Activated naive CD8-positive, alpha-beta T cell treated with anti-CD3 and anti-CD28 coated beads, Interleukin-2, amount 50 U/mL, for 24 hours (primary cell): ENCODE data around the gene WDFY4.

ENCODE experiments used
- ATAC-seq: fragments of 150-1000 bp; cut with Tn5 transposase; one replicate; pipeline ENCODE4 v1.10.0; 2021
- DNase-seq: peaks from one replicate; pipeline ENCODE4 v3.0.0; 2021
- H3K27ac Mint-ChIP-seq: one replicate; pipeline ENCODE4 v1.8.0; 2021; ENCODE audit warnings: mild to moderate bottlenecking, mixed read lengths
- H3K27me3 Mint-ChIP-seq: one replicate; pipeline ENCODE4 v1.8.0; 2021; ENCODE audit warnings: mixed read lengths
- H3K36me3 Mint-ChIP-seq: one replicate; pipeline ENCODE4 v1.8.0; 2021; ENCODE audit warnings: low read depth, mixed read lengths
- H3K4me1 Mint-ChIP-seq: one replicate; pipeline ENCODE4 v1.8.0; 2021; ENCODE audit warnings: mixed read lengths
- H3K4me3 Mint-ChIP-seq: one replicate; pipeline ENCODE4 v1.8.0; 2021; ENCODE audit warnings: mild to moderate bottlenecking, moderate library complexity, mixed read lengths
- H3K9me3 Mint-ChIP-seq: one replicate; pipeline ENCODE4 v1.8.0; 2021; ENCODE audit warnings: mixed read lengths

Gene WDFY4

DNA sequence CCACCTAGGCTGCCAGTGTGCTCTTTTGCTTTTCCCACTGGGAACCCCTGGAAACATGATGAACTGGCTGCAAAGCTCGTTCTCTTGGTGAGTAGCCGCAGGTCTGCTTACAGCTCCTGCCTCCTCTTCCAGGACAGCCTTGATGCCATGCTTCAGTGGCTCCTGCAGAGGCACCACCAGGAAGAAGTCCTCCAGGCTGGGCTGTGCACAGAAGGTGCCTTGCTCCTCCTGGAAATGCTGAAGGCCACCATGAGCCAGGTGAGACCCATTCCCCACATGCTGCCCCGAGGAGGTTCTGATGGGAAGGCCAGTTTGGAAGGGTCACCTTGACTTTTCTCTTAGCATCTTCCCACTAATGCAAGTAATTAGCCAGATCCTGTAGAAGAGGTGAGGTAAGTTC, 129.2 kb downstream of the WDFY4 start:
- no peak overlapping the region for H3K27ac Mint-ChIP-seq

DNA sequence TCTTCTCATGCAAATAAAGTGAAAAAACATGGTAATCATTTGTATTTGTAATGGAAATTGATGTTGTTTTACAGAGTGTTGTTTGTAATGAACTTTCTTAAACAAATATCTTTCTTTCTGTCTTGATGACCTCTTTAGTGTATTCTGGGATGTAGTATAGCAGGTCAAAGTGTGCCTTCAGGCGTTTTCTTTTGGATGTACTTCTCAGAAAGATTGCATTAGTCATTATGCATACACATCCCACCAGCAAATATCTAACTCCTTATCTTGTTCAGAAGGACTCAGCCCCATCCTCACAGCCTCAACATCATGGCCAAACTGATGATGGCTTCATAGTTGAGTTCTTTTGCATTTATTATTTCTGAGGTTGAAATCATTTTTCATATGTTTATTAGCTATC, 130.3 kb downstream of the WDFY4 start:
- Mint-ChIP-seq H3K36me3 (peaks cover 4% of the 10 kb centered on the region), H3K27ac (no peak overlapping the region), H3K27me3 (no peaks in the 10 kb centered on the region), H3K9me3 (no peaks in the 10 kb centered on the region), H3K4me3 (no peak overlapping the region), H3K4me1 (no peaks in the 10 kb centered on the region)
- DNase-seq (no peak), ATAC-seq (no peak)

More for the DNA sequence above, 129.2 kb downstream of the WDFY4 start:
- H3K27me3 Mint-ChIP-seq = no peaks in the 10 kb centered on the region
- H3K9me3 Mint-ChIP-seq = no peaks in the 10 kb centered on the region
- ATAC-seq = no peak
- H3K4me1 Mint-ChIP-seq = no peaks in the 10 kb centered on the region
- peaks cover 4% of the 10 kb centered on the region for H3K36me3 Mint-ChIP-seq
- no peak overlapping the region for H3K4me3 Mint-ChIP-seq
- no peak for DNase-seq

DNA sequence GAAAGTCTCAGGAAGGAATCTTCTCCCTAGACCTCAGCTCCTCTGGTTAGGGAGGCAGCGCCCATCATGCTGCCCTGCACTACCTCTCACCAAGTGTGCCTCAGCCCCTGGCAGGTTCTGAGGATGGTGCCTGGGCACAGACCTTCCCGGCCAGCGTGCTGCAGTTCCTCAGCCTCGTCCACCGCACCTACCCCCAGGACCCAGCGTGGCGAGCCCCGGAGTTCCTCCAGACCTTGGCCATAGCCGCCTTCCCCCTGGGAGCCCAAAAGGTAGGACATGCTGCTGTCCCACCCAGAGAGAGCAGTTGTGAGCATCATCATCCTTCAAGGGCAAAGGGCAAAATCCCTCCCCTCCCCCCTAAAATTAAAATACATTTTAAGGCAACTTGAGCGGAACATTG, 132.5 kb downstream of the WDFY4 start:
- H3K36me3 Mint-ChIP-seq = peaks cover 4% of the 10 kb centered on the region
- no peaks in the 10 kb centered on the region for H3K9me3 Mint-ChIP-seq
- no peak overlapping the region for H3K4me3 Mint-ChIP-seq
- peaks cover 2% of the 10 kb centered on the region for H3K4me1 Mint-ChIP-seq
- no peak overlapping the region for H3K27ac Mint-ChIP-seq
- no peak for ATAC-seq
- no peak for DNase-seq
- H3K27me3 Mint-ChIP-seq = no peaks in the 10 kb centered on the region

DNA sequence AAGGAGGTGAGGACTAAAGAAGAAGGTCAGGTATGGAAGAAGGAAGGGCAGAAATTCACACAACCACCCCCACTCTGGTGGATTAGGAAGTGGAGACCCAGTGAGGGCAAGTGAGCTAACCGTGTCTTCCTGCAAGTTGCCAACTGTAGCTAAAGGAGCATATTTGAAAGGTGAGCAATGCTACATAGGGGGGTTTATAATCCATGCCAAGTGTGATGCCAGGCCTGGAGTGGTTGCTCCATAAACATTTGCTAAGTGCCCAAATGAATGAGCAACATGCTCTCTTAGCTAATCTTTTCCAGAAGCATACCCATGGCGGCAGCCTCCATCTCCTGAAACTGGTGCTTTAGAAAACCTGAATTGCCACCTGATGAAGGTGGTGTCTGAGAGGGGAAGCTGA, 133.4 kb downstream of the WDFY4 start:
- no peak overlapping the region for H3K27ac Mint-ChIP-seq
- no peak overlapping the region for H3K4me3 Mint-ChIP-seq
- no peaks in the 10 kb centered on the region for H3K27me3 Mint-ChIP-seq
- ATAC-seq (no peak), DNase-seq (no peak)
- H3K9me3 Mint-ChIP-seq = no peaks in the 10 kb centered on the region
- no peaks in the 10 kb centered on the region for H3K36me3 Mint-ChIP-seq
- H3K4me1 Mint-ChIP-seq = peaks cover 2% of the 10 kb centered on the region

DNA sequence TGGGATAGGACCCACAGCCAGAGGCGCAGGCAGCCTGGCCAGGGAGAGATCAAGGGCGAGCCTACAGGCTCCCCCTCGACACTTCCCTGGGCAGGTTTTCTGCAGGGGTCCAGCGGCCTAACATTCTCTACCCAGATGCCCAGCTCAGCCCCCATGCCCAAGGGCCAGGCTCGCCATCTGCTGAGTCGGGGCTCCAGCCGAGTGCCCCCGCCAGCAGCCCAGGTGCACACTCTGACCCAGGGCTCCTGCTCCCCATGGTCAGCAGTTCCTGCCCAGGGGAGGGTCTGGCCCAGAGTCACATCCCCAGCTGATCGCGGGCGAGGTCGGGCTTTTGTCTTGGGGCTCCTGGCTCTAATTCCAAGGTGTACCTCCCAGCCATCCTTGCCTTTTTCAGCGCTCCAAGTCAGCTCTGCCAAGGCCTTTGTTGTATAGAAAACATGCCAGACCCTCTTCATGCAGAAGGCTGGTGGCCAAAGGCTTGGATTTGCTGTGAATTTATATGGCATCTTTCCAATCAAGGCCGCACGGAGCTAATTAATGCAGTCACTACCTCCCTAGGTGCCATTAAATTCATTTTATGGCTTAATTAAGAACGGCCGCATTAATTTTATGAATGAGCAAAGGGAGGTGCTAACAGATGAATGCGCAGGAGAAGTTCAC, 134.3 kb downstream of the WDFY4 start:
- no peaks in the 10 kb centered on the region for H3K27me3 Mint-ChIP-seq
- no peaks in the 10 kb centered on the region for H3K36me3 Mint-ChIP-seq
- no peak overlapping the region for H3K4me3 Mint-ChIP-seq
- ATAC-seq = no peak
- no peaks in the 10 kb centered on the region for H3K9me3 Mint-ChIP-seq
- DNase-seq = no peak
- no peak overlapping the region for H3K27ac Mint-ChIP-seq
- peaks cover 2% of the 10 kb centered on the region for H3K4me1 Mint-ChIP-seq

DNA sequence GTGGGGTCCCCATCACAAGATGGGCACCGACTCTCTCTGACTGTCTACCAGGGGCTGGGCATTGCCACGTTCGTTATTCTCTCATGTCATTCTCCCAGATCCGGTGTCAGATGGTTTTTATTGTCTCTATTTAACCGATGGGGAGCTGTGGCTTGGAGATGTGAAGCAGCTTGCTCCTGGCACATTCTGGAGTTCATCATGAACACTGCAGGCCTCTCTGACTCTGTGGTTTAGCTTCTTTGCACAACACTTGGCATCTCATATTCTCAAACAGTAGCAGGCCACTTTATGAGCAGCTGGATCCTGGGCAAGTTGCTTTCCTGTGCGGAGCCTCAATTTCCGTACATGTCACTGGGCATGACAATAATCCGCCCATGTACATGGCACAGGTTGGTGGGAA, 135.1 kb downstream of the WDFY4 start:
- H3K9me3 Mint-ChIP-seq = no peaks in the 10 kb centered on the region
- no peak overlapping the region for H3K27ac Mint-ChIP-seq
- DNase-seq = no peak
- H3K27me3 Mint-ChIP-seq = no peaks in the 10 kb centered on the region
- H3K4me3 Mint-ChIP-seq = no peak overlapping the region
- H3K4me1 Mint-ChIP-seq = peaks cover 2% of the 10 kb centered on the region
- H3K36me3 Mint-ChIP-seq = no peaks in the 10 kb centered on the region
- ATAC-seq = no peak

DNA sequence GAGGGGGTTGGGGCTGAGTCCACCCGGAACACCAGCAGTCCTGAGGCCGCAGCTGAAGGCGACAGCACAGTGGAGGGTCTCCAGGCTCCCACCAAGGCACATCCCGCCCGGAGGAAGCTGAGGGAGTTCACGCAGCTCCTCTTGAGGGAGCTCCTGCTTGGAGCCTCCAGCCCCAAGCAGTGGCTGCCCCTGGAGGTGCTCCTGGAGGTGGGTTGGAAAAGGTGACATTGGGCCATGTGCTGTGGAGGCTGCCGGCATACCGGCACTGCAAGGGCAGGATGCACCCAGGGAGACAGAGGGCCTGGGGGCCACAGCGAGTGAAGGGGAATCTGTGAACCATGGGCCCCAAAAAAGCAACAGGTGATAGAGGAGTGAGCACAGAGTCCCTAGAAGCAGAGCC, 135.6 kb downstream of the WDFY4 start:
- no peaks in the 10 kb centered on the region for H3K36me3 Mint-ChIP-seq
- ATAC-seq (no peak), DNase-seq (no peak)
- no peak overlapping the region for H3K4me3 Mint-ChIP-seq
- H3K9me3 Mint-ChIP-seq = no peaks in the 10 kb centered on the region
- H3K4me1 Mint-ChIP-seq = peaks cover 2% of the 10 kb centered on the region
- H3K27ac Mint-ChIP-seq = no peak overlapping the region
- no peaks in the 10 kb centered on the region for H3K27me3 Mint-ChIP-seq

DNA sequence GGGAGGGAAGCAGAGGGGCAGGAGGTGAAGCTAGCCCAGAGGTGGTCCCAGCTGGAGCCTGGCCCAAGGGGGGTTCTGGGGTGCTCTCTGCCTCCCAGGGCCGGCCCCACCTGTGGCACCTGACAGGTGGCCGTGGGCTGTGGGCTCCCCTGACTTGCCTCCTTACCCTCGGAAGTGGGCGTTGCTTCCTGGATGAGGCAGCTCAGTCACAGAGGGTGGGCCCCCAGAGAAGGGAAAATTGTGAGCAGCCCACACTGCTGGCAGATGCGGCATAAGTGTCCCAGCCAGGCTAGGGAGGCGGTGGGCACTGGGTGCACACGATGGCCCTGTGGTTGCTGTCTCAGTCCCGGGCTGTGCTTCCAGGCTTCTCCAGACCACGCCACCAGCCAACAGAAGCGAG, 136.0 kb downstream of the WDFY4 start:
- no peak for DNase-seq
- Mint-ChIP-seq H3K27ac (no peak overlapping the region), H3K36me3 (no peaks in the 10 kb centered on the region), H3K27me3 (no peaks in the 10 kb centered on the region), H3K4me1 (peaks cover 2% of the 10 kb centered on the region), H3K9me3 (no peaks in the 10 kb centered on the region), H3K4me3 (no peak overlapping the region)
- no peak for ATAC-seq

DNA sequence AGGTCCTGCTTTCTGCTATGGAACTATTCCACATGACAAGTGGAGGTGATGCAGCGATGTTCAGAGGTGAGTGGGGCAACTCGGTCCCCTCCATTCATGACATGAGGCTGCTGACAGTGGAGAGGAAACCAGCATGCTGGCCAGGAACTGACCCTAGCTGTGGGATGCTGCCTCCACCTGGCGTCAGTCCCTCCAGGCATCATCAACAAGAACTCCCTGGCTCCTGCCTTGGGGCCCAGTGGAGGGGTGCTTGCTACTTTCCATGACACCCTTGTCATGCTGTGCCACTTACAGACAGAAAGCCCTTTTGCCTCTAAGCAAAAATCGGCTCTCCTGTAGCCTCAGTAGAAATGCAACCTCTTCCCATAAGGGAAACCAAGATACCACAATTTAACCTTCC, 136.4 kb downstream of the WDFY4 start:
- no peak for DNase-seq
- ATAC-seq = no peak
- Mint-ChIP-seq H3K4me1 (peaks cover 2% of the 10 kb centered on the region), H3K9me3 (no peaks in the 10 kb centered on the region), H3K27ac (no peak overlapping the region), H3K4me3 (no peak overlapping the region), H3K27me3 (no peaks in the 10 kb centered on the region), H3K36me3 (no peaks in the 10 kb centered on the region)

DNA sequence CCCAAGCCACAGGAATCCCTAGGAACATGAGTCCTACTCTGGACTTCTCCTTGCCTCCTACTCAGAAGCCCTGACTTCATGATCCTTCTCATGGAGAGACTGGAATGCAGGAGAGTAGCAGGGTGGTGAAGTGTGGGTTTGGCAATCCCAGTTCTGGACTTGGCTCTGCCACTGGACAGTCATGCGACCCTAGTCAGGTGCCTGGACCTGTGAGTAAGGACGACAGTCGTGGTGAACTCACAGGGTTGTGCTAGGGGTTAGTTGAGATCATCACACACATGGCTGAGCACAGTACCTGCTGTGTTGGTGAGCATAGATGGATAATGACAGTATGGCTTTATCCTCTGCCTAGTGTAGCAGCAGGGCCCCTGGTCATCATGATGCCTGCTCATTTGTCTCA, 137.0 kb downstream of the WDFY4 start:
- Mint-ChIP-seq H3K4me1 (peaks cover 2% of the 10 kb centered on the region), H3K4me3 (no peak overlapping the region), H3K27me3 (no peaks in the 10 kb centered on the region), H3K27ac (no peak overlapping the region), H3K36me3 (no peaks in the 10 kb centered on the region), H3K9me3 (no peaks in the 10 kb centered on the region)
- ATAC-seq = no peak
- no peak for DNase-seq

DNA sequence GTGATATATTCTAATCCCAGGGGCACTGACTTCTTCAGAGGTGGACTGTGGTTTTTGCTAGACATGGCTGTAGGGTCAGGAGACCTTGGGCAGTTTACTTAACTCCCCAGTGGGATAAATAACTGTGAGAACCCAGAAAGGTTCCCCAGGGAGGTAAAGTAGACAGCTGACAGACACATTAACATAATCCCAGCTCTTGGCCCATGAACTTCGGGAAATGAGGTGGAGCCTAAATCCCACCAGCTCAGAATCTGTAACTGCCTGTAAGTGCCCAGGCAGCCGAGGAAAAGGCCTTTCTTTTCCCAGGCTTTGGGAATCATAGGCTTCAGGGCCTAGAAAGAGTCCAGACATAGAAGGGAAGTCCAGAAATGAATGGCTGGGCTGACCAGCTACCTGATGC, 149.0 kb downstream of the WDFY4 start:
- no peaks in the 10 kb centered on the region for H3K4me1 Mint-ChIP-seq
- no peaks in the 10 kb centered on the region for H3K27me3 Mint-ChIP-seq
- ATAC-seq (no peak), DNase-seq (no peak)
- peaks cover 3% of the 10 kb centered on the region for H3K9me3 Mint-ChIP-seq
- no peak overlapping the region for H3K4me3 Mint-ChIP-seq
- no peak overlapping the region for H3K27ac Mint-ChIP-seq
- H3K36me3 Mint-ChIP-seq = peaks cover 2% of the 10 kb centered on the region

DNA sequence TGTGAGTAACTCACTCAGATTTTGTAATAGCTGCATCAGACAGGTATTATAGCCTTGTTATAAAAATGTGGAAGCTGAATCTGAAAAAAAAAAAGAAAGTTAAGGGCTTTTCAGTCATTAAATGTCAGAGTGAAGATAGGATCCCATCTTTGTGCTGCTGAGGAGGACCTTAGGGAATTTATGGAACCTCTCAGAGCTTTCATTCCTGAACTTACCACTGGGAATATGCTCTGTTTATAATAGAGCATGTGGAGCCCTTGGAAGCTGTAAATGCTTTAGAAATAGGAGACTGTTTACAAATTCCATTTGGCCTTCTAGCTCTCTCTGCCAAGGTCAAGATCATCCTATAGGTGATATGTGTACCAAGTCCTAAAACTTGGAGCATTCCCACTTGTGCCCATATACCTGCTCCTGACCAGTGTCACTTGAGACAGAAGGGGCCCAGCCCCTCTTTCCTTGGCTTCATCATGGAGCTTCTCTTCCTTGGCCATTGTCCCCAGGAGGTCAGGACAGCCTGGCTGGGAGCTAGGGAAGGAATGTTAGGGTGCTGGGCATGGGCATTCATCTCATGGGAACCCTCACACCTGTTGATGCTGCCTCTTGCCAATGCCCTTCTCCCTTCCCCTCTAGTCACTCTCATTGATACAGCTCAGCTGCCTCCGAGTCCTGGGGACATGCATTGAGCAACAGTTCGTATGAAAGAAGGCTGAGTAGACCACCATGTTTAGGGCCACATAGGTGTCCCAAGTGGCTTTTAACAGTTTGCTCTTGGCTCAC, 149.7 kb downstream of the WDFY4 start:
- Mint-ChIP-seq H3K27ac (no peak overlapping the region), H3K9me3 (peaks cover 3% of the 10 kb centered on the region), H3K27me3 (no peaks in the 10 kb centered on the region), H3K4me1 (no peaks in the 10 kb centered on the region), H3K4me3 (no peak overlapping the region), H3K36me3 (peaks cover 2% of the 10 kb centered on the region)
- DNase-seq = no peak
- no peak for ATAC-seq

DNA sequence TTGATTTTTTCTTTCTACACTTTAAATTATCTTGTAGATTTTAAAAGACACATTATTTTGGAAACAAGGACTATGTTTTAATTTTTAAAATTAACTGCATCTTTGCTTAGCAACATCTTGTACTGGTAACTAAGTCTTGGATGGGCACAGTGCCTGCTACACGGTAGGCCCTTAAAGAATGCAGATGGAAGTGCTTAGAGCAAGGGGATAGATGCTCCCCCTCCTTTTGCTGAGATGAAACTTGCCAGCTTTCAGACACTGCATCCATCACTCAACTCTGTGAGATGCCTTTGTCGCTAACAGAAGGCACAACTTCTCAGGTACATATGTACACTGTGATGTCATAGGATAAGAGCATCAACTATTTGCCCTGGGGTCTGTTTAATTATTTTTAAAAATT, 151.1 kb downstream of the WDFY4 start:
- H3K4me3 Mint-ChIP-seq = no peak overlapping the region
- peaks cover 2% of the 10 kb centered on the region for H3K36me3 Mint-ChIP-seq
- no peak overlapping the region for H3K27ac Mint-ChIP-seq
- ATAC-seq (no peak), DNase-seq (no peak)
- H3K9me3 Mint-ChIP-seq = peaks cover 3% of the 10 kb centered on the region
- H3K27me3 Mint-ChIP-seq = no peaks in the 10 kb centered on the region
- H3K4me1 Mint-ChIP-seq = no peaks in the 10 kb centered on the region

DNA sequence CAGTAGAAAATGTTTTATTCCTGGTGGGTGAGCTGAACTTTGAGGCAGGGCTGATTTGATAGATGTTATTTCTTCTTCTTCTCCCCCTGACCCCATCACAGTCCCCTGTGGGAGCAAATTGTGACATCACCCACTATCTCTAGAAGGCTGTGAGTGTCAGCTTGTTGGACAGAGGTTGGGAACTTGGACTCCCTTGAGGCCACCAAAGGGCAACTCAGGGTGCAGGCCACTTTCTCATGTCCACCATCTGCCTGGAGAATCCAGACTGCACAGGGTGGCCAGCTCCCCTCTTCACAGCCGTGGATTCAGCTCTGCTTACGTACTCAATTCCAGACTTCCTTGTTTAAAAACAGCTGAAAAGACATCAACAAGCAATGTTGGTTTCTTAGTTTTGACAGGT, 151.9 kb downstream of the WDFY4 start:
- H3K9me3 Mint-ChIP-seq = peaks cover 3% of the 10 kb centered on the region
- H3K4me3 Mint-ChIP-seq = no peak overlapping the region
- H3K27ac Mint-ChIP-seq = no peak overlapping the region
- H3K27me3 Mint-ChIP-seq = no peaks in the 10 kb centered on the region
- no peaks in the 10 kb centered on the region for H3K4me1 Mint-ChIP-seq
- DNase-seq = no peak
- no peak for ATAC-seq
- peaks cover 2% of the 10 kb centered on the region for H3K36me3 Mint-ChIP-seq

DNA sequence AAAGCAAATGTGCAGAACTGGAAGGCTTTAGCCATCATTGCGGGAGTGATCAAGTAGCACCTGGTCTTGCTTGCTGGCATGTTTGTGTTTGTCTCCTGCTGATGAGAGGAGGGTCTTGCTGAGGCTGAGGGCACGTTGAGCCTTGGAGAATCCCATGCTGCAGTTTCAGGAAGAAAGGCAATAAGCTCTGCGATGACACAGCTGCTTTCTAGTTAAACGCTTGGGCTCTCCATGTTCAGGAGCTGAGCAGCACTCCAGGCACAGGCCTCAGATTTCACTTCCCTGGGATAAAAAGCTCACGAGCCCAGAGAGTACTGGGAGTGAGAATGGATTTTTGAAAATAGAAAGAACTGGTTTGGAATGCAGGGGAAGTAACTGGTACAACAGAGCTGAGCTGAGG, 154.2 kb downstream of the WDFY4 start:
- Mint-ChIP-seq H3K4me1 (no peaks in the 10 kb centered on the region), H3K27ac (no peak overlapping the region), H3K9me3 (no peaks in the 10 kb centered on the region), H3K27me3 (no peaks in the 10 kb centered on the region), H3K4me3 (no peak overlapping the region), H3K36me3 (peaks cover 2% of the 10 kb centered on the region)
- DNase-seq (no peak), ATAC-seq (no peak)
